ENCODE results near the gene PLEKHM3.

DNA sequence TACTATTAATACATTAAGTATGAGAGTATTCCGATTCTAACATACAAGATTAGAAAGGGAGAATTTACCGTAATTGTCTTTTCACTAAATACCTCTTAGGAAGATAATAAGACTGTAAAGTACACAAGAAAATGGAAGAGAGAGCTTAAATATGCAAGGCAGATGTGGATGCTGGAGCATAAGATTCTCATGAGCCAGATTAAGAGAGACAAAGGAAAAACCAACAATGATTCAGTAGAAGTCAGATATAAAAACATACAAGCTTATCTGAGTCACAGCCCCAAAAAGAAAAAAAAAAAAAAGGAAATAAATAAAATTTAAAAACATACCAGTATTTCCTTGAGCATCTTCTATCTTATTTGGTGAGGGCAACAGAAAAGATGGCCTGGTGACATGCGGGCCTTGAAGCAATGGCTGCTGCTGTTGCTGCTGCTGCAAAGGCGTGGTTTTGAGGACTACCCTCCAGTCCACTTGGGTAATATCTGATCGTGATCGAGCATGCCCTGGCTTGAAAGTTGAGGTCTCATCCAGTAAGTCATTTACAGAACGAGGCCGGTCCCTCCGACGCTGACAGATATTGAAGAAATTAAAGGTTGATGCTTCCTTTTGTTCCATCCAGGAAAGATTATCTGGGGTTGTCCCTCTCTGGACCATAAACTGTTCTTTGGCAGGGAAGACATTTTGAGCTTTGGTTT is 24.5 kb downstream of the PLEKHM3 start:
- TF ChIP-seq TAF1 (IDR thresholded peaks at IDR 0.05; ENCODE audit: low read depth, low read length) (no peak), POLR2A (IDR thresholded peaks at IDR 0.05; ENCODE audit: low read depth, low read length) (no peak), POLR2AphosphoS5 (IDR thresholded peaks at IDR 0.05; ENCODE audit: low read depth, low read length) (no peak), SPI1 (IDR thresholded peaks at IDR 0.05; ENCODE audit: low read depth, low read length) (no peak), PAX5 (IDR thresholded peaks at IDR 0.05; ENCODE audit: insufficient read depth, low read length, severe bottlenecking) (no peak)

All from GM12891 (cell line).